GM23338 (cell line): ENCODE measurements around the gene ARHGDIA. TPM values are rescaled to one million over a fixed set of nuclear protein-coding genes. Genes with fewer than 3 reads are reported as not detected.

Experiments
- ATAC-seq: fragments of 200-7000 bp; cut with Tn5 transposase; 3 replicates; pipeline ENCODE4 v1.9.1; 2020
- DNase-seq: peaks from one replicate; pipeline ENCODE4 v3.0.0-alpha.2; 2015; ENCODE audit warnings: low spot score
- H2AFZ ChIP-seq: fragments of 200-600 bp; sonication (generic); 2 replicates; pipeline ENCODE4 v1.8.0; 2016; ENCODE audit warnings: antibody characterized with exemption, mild to moderate bottlenecking, moderate library complexity
- H3F3A ChIP-seq: fragments of 200-600 bp; sonication (generic); replicated peaks from 2 replicates; pipeline ENCODE4 v1.8.0; 2017; ENCODE audit warnings: antibody characterized with exemption, mixed run types, low read depth
- H3K27ac ChIP-seq: fragments of 200-600 bp; sonication (generic); 2 replicates; pipeline ENCODE4 v1.6.1; 2016; ENCODE audit warnings: low read depth
- H3K27me3 ChIP-seq: fragments of 200-600 bp; sonication (generic); 2 replicates; pipeline ENCODE4 v1.8.0; 2016; ENCODE audit warnings: mild to moderate bottlenecking, mixed run types, moderate library complexity; ENCODE audit not compliant: insufficient read depth
- H3K36me3 ChIP-seq: fragments of 200-600 bp; sonication (generic); 2 replicates; pipeline ENCODE4 v1.8.0; 2016; ENCODE audit warnings: mild to moderate bottlenecking; ENCODE audit not compliant: insufficient read depth
- H3K4me1 ChIP-seq: fragments of 200-600 bp; sonication (generic); 2 replicates; pipeline ENCODE4 v1.8.0; 2016; ENCODE audit warnings: mild to moderate bottlenecking, moderate library complexity; ENCODE audit not compliant: insufficient read depth
- H3K4me2 ChIP-seq: fragments of 200-600 bp; sonication (generic); 2 replicates; pipeline ENCODE4 v1.7.1; 2017; ENCODE audit warnings: mixed run types
- H3K4me3 ChIP-seq: fragments of 200-600 bp; sonication (generic); 2 replicates; pipeline ENCODE4 v1.6.1; 2016; ENCODE audit warnings: mixed run types
- H3K79me2 ChIP-seq: fragments of 200-600 bp; sonication (generic); replicated peaks from 2 replicates; pipeline ENCODE4 v1.8.0; 2017; ENCODE audit warnings: mild to moderate bottlenecking; ENCODE audit not compliant: insufficient read depth
- H3K9me2 ChIP-seq: fragments of 200-600 bp; sonication (generic); 2 replicates; pipeline ENCODE4 v1.8.0; 2017; ENCODE audit not compliant: insufficient read depth
- H4K20me1 ChIP-seq: fragments of 200-600 bp; sonication (generic); replicated peaks from 2 replicates; pipeline ENCODE4 v1.8.0; 2017; ENCODE audit warnings: mild to moderate bottlenecking; ENCODE audit not compliant: insufficient read depth
- H3K27ac Mint-ChIP-seq: 2 replicates; pipeline ENCODE4 v1.8.0; 2020; ENCODE audit warnings: inconsistent platforms, mild to moderate bottlenecking, moderate library complexity, mixed read lengths
- H3K27me3 Mint-ChIP-seq: 3 replicates; pipeline ENCODE4 v1.8.0; 2022; ENCODE audit warnings: low read depth, mild to moderate bottlenecking, moderate library complexity, mixed read lengths, inconsistent platforms; ENCODE audit not compliant: insufficient read depth, poor library complexity
- H3K36me3 Mint-ChIP-seq: 3 replicates; pipeline ENCODE4 v1.8.0; 2021; ENCODE audit warnings: low read depth, mild to moderate bottlenecking, inconsistent platforms, moderate library complexity, mixed read lengths
- H3K4me1 Mint-ChIP-seq: 3 replicates; pipeline ENCODE4 v1.8.0; 2020; ENCODE audit warnings: mild to moderate bottlenecking, inconsistent platforms, mixed read lengths
- H3K4me3 Mint-ChIP-seq: 3 replicates; pipeline ENCODE4 v1.8.0; 2021; ENCODE audit warnings: moderate library complexity, mild to moderate bottlenecking, inconsistent platforms, mixed read lengths
- H3K9me3 Mint-ChIP-seq: 3 replicates; pipeline ENCODE4 v1.8.0; 2020; ENCODE audit warnings: moderate library complexity, mild to moderate bottlenecking, inconsistent platforms, mixed read lengths
- CREB1 ChIP-seq: fragments of 250-450 bp; sonication (Bioruptor Pico); IDR thresholded peaks from 2 replicates; pipeline ENCODE4 v1.5.0; 2020; ENCODE audit warnings: low read depth, mild to moderate bottlenecking, moderate library complexity
- CTCF ChIP-seq, 2 experiments: fragments of 200-600 bp in 1 of 2; sonication (generic) in 1 of 2; conservative IDR thresholded peaks; 2 replicates each; pipeline versions ENCODE4 v1.5.1 to v1.6.1; 2016 to 2017; ENCODE audit warnings: antibody characterized with exemption in 2 of 2, low read depth in 2 of 2, mild to moderate bottlenecking in 2 of 2, moderate library complexity in 1 of 2
- ETS1 ChIP-seq: IDR thresholded peaks from 2 replicates; pipeline ENCODE4 v1.6.1; 2016; ENCODE audit warnings: antibody characterized with exemption
- EZH2 ChIP-seq: fragments of 200-600 bp; sonication (generic); IDR thresholded peaks from one replicate; pipeline ENCODE4 v1.8.0; 2017; ENCODE audit warnings: antibody characterized with exemption, mild to moderate bottlenecking, low read depth; ENCODE audit not compliant: unreplicated experiment
- EZH2phosphoT487 ChIP-seq: fragments of 200-600 bp; sonication (generic); IDR thresholded peaks from one replicate; pipeline ENCODE4 v1.8.1; 2018; ENCODE audit warnings: antibody characterized with exemption; ENCODE audit not compliant: unreplicated experiment
- JUNB ChIP-seq: IDR thresholded peaks from one replicate; pipeline ENCODE4 v1.6.1; 2016; ENCODE audit warnings: antibody characterized with exemption; ENCODE audit not compliant: unreplicated experiment
- NANOG ChIP-seq: IDR thresholded peaks from 2 replicates; pipeline ENCODE4 v1.6.1; 2016; ENCODE audit warnings: antibody characterized with exemption, borderline replicate concordance
- POLR2AphosphoS5 ChIP-seq: IDR thresholded peaks from 2 replicates; pipeline ENCODE4 v1.6.1; 2016; ENCODE audit warnings: antibody characterized with exemption, low read depth
- REST ChIP-seq: IDR thresholded peaks from one replicate; pipeline ENCODE4 v1.6.1; 2018; ENCODE audit warnings: antibody characterized with exemption; ENCODE audit not compliant: unreplicated experiment
- STAT1 ChIP-seq: IDR thresholded peaks from one replicate; pipeline ENCODE4 v1.6.1; 2016; ENCODE audit warnings: antibody characterized with exemption; ENCODE audit not compliant: unreplicated experiment
- ZNF114 ChIP-seq: fragments of 250-450 bp; sonication (Bioruptor Pico); IDR thresholded peaks from 2 replicates; pipeline ENCODE4 v1.5.0; 2020; ENCODE audit warnings: mild to moderate bottlenecking, moderate library complexity
- ZNF331 ChIP-seq: fragments of 250-450 bp; sonication (Bioruptor Pico); IDR thresholded peaks from 2 replicates; pipeline ENCODE4 v1.5.0; 2020; ENCODE audit warnings: low read depth, mild to moderate bottlenecking, moderate library complexity
- polyA plus RNA-seq: library from polyadenylated mRNA; unstranded; fragments of >200 nt; fragmentation: Nextera tagmentation; extraction: Ambion mirVana; gene quantifications from 2 replicates; pipeline ENCODE4 v1.2.1, GENCODE V29; 2016
- total RNA-seq: library from RNA; depleted of rRNA; stranded (reverse); fragments of >200 nt; shearing (Covaris generic); gene quantifications from 2 replicates; pipeline ENCODE4 v1.2.3, GENCODE V29; 2014
- TF ChIP-seq, protein P1 (sequence below): fragments of 250-450 bp; sonication (Bioruptor Pico); IDR thresholded peaks from 2 replicates; pipeline ENCODE4 v1.5.0; 2020; ENCODE audit warnings: mild to moderate bottlenecking, moderate library complexity

ARHGDIA gene
- total and polyA plus RNA-seq, 2 experiments from 2014 or later = 125 to 140 TPM

- Mint-ChIP-seq H3K27ac (no peak overlapping the region), H3K4me1 (peaks cover 3% of the 10 kb centered on the region; the same call in 2 of the 3 replicates), H3K27me3 (peaks cover 17% of the 10 kb centered on the region), H3K4me3 (peak overlapping the region; percentile 50; the same call in 2 of the 3 replicates), H3K36me3 (peaks cover 17% of the 10 kb centered on the region), H3K9me3 (no peaks in the 10 kb centered on the region)
- Histone ChIP-seq H4K20me1 (no peaks in the 10 kb centered on the region), H3K27me3 (peaks cover 18% of the 10 kb centered on the region), H2AFZ (no peak overlapping the region), H3K4me3 (peak overlapping the region; percentile 60), H3F3A (peaks cover 15% of the 10 kb centered on the region), H3K27ac (no peak overlapping the region), H3K9me2 (no peaks in the 10 kb centered on the region), H3K4me1 (no peaks in the 10 kb centered on the region; the same call in 1 of the 2 replicates), H3K79me2 (no peaks in the 10 kb centered on the region), H3K36me3 (peaks cover 4% of the 10 kb centered on the region; the same call in 1 of the 2 replicates), H3K4me2 (peak overlapping the region; percentile 85)
- DNase-seq = peak; percentile 73
- TF ChIP-seq STAT1 (no peak), EZH2 (peak; percentile 10), ZNF331 (no peak), ETS1 (no peak), CREB1 (CRISPR knock-in tag) (no peak), EZH2phosphoT487 (no peak), CTCF (conservative IDR thresholded peaks at IDR 0.05; ENCODE audit: low read depth in 2 of 2) (no peak), JUNB (no peak), NANOG (no peak), REST (no peak), POLR2AphosphoS5 (peak; percentile 17), ZNF114 (no peak)
- TF ChIP-seq, protein P1, sequence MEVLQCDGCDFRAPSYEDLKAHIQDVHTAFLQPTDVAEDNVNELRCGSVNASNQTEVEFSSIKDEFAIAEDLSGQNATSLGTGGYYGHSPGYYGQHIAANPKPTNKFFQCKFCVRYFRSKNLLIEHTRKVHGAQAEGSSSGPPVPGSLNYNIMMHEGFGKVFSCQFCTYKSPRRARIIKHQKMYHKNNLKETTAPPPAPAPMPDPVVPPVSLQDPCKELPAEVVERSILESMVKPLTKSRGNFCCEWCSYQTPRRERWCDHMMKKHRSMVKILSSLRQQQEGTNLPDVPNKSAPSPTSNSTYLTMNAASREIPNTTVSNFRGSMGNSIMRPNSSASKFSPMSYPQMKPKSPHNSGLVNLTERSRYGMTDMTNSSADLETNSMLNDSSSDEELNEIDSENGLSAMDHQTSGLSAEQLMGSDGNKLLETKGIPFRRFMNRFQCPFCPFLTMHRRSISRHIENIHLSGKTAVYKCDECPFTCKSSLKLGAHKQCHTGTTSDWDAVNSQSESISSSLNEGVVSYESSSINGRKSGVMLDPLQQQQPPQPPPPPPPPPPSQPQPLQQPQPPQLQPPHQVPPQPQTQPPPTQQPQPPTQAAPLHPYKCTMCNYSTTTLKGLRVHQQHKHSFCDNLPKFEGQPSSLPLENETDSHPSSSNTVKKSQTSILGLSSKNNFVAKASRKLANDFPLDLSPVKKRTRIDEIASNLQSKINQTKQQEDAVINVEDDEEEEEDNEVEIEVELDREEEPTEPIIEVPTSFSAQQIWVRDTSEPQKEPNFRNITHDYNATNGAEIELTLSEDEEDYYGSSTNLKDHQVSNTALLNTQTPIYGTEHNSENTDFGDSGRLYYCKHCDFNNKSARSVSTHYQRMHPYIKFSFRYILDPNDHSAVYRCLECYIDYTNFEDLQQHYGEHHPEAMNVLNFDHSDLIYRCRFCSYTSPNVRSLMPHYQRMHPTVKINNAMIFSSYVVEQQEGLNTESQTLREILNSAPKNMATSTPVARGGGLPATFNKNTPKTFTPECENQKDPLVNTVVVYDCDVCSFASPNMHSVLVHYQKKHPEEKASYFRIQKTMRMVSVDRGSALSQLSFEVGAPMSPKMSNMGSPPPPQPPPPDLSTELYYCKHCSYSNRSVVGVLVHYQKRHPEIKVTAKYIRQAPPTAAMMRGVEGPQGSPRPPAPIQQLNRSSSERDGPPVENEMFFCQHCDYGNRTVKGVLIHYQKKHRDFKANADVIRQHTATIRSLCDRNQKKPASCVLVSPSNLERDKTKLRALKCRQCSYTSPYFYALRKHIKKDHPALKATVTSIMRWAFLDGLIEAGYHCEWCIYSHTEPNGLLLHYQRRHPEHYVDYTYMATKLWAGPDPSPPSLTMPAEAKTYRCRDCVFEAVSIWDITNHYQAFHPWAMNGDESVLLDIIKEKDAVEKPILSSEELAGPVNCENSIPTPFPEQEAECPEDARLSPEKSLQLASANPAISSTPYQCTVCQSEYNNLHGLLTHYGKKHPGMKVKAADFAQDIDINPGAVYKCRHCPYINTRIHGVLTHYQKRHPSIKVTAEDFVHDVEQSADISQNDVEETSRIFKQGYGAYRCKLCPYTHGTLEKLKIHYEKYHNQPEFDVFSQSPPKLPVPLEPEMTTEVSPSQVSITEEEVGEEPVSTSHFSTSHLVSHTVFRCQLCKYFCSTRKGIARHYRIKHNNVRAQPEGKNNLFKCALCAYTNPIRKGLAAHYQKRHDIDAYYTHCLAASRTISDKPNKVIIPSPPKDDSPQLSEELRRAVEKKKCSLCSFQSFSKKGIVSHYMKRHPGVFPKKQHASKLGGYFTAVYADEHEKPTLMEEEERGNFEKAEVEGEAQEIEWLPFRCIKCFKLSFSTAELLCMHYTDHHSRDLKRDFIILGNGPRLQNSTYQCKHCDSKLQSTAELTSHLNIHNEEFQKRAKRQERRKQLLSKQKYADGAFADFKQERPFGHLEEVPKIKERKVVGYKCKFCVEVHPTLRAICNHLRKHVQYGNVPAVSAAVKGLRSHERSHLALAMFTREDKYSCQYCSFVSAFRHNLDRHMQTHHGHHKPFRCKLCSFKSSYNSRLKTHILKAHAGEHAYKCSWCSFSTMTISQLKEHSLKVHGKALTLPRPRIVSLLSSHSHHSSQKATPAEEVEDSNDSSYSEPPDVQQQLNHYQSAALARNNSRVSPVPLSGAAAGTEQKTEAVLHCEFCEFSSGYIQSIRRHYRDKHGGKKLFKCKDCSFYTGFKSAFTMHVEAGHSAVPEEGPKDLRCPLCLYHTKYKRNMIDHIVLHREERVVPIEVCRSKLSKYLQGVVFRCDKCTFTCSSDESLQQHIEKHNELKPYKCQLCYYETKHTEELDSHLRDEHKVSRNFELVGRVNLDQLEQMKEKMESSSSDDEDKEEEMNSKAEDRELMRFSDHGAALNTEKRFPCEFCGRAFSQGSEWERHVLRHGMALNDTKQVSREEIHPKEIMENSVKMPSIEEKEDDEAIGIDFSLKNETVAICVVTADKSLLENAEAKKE (CRISPR knock-in tag) = no peak
- peak; percentile 56 for ATAC-seq
Measured at GRCh38 chr17:81902653-81903414, 31.7 kb upstream of the ARHGDIA start.
